GM13976 (cell line): ENCODE data around the gene UGT1A7.
"Not testable (repeated sequence)": the region's sequence is repeated elsewhere in the genome, so short reads cannot be mapped to it uniquely, and the experiment has no call there.

Experiments used
- DNase-seq: peaks from one replicate; pipeline ENCODE4 v3.0.0; 2012; ENCODE audit warnings: low spot score
- in situ Hi-C: fragments of 300-500 bp; cut with MboI; formaldehyde crosslinking; loops from one replicate; pipeline ENCODE4 v1.12.0; 2022; ENCODE audit warnings: low sequenced_read_pairs, mixed read lengths, inconsistent platforms; ENCODE audit not compliant: unreplicated experiment
- TF ChIP-seq, protein P1 (sequence below): IDR thresholded peaks from 2 replicates; pipeline ENCODE4 v1.5.1; 2012; ENCODE audit warnings: borderline replicate concordance, mild to moderate bottlenecking; ENCODE audit not compliant: insufficient read depth; ENCODE audit errors: extremely low read depth, missing control alignments, control extremely low read depth

The UGT1A7 gene

DNA sequence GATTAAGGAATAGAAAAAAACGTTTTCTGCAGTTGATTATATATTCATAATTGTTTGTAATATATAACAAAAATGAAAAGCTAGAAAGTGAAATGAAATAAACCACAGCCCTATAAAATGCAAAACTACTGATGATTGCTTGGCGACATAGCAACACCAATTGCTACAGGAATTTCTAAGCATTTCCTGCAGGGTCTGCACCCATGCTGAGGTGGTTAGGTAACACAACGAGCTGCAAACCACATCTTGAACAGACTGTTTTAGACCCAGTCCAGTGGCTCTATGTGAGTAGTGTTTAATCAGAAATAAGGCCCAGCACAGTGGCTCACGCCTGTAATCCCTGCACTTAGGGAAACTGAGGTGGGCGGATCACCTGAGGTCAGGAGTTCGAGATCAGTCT is 27.2 kb upstream of the UGT1A7 start:
- in situ Hi-C loops: no loop called here
- TF ChIP-seq, protein P1, sequence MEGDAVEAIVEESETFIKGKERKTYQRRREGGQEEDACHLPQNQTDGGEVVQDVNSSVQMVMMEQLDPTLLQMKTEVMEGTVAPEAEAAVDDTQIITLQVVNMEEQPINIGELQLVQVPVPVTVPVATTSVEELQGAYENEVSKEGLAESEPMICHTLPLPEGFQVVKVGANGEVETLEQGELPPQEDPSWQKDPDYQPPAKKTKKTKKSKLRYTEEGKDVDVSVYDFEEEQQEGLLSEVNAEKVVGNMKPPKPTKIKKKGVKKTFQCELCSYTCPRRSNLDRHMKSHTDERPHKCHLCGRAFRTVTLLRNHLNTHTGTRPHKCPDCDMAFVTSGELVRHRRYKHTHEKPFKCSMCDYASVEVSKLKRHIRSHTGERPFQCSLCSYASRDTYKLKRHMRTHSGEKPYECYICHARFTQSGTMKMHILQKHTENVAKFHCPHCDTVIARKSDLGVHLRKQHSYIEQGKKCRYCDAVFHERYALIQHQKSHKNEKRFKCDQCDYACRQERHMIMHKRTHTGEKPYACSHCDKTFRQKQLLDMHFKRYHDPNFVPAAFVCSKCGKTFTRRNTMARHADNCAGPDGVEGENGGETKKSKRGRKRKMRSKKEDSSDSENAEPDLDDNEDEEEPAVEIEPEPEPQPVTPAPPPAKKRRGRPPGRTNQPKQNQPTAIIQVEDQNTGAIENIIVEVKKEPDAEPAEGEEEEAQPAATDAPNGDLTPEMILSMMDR: no peak
- DNase-seq: no peak

DNA sequence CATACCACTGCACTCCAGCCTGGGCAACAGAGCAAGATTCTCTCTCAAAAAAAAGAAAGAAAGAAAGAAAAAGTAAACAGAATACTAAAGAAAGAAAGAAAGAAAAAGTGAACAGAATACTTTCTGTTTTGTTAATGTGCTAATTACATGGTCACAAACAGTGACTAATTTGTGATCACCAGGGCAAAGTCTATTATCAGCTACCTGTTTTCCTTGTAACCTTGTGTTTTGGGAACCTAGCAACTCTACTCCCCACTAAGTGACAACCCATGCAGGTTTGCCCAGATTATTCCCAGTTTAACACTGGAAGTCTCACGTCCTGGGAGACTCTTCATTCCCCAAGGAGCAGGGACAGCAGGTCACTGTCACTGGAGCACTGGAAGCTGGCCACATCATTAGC is 26.7 kb upstream of the UGT1A7 start:
- in situ Hi-C loops: no loop called here
- no peak for DNase-seq
- TF ChIP-seq, protein P1: no peak

DNA sequence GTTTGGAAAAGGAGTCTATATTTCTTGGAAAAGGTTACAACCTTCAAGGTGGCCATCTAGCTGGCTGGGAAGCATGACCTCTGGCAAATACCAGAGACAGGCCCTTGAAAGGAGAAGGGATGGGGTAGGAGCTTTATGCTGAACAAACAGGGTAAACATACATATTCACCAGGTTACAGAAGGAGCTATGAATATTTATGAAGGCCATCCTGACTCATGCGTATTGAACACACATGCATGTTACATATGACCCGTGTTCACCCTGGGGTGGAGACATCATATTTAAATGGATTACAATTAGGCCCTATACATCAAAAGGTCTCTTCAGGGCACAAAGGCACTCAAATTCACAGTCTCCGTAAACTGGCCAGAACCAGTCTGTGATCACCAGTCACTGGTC is 25.8 kb upstream of the UGT1A7 start:
- DNase-seq, in situ Hi-C loops: not testable (repeated sequence)

DNA sequence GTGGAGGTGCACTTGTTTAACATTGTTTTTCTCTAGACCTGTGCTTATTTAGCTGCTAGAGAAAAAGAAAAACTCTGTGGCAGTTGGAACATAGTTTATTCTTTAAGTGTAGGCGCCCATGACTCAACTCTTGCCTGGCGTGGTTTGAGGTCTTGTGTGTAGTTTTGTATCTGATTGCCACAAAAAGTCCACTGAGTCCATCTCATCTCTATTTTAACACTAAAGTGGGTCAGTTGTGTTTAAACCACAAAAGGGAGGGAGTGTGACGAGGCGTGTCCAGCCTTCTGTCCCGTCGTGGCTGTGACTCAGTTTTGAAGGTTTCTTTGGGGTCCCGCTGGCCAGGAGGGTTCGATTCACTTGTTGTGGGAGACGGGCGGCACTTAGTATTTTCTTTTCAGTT is 25.3 kb upstream of the UGT1A7 start:
- DNase-seq: no peak
- in situ Hi-C loops: no loop called here
- TF ChIP-seq, protein P1: no peak

DNA sequence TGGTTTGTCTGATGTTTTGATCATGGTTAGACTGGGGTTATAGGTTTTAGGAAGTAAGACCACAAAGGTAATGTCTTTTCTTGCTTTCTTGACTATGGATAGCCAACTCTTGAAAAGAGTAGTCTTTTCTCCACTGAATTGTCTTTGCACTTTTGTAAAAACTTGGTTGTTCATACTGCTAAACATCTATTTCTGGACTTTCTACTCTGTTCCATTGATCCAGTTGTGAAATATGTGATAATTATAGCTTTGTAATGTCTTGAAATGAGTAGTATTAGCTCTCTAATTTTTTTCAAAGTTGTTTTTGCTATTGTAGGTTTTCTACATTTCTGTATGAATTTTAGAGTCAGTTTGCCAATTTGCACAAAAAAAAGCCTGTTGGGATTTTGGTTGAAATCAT is 23.1 kb upstream of the UGT1A7 start:
- DNase-seq: no peak
- in situ Hi-C loops: no loop called here
- TF ChIP-seq, protein P1: no peak

DNA sequence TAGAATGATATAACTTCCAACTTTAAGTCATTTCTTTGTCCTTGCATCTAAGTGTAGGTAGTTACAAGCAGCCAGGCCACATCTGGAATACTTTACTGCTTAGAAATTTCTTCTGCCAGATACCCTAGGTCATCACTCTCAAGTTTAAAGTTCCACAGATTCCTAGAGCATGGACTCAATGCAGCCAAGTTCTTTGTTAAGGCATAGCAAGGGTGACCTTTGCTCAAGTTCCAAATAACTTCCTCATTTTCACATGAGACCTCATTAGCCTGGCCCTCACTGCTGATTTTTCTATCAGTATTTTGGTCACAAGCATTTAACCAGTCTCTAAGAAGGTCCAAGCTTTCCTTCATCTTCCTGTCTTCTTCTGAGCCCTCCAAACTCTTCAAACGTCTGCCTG is 17.8 kb upstream of the UGT1A7 start:
- DNase-seq: no peak
- TF ChIP-seq, protein P1: no peak
- in situ Hi-C loops: no loop called here

DNA sequence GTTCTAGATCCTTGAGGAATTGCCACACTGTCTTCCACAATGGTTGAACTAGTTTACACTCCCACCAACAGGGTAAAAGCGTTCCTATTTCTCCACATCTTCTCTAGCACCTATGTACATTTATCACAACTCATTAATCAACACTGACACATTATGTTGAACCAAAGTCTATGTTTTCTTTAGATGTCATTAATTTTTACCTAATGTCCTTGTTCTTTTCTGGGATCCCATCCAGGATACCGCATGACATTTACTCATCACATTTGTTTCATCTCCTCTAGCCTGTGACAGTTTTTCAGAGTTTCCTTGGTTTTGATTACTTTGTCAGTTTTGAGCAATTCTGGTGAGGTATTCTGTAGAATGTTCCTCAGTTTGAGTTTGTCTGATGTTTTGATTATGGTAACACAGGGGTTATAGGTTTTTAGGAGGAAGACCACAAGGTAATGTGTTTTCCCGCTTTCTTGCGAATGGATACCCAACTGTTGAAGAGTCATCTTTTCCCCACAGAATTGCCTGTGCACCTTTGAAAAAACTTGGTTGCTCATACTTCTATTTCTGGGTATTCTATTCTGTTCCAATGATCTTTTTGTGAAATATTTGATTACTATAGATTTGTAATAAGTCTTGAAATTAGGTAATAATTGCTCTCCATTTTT is 13.0 kb upstream of the UGT1A7 start:
- TF ChIP-seq, protein P1: no peak
- in situ Hi-C loops: no loop called here
- DNase-seq: no peak
